ENCODE results near the gene HMG20A. TPM values are rescaled to one million over a fixed set of nuclear protein-coding genes. Genes with fewer than 3 reads are reported as not detected.
A peak's percentile ranks its signal among the peaks of the same experiment; 100 is the strongest.

HMG20A gene
- total and polyA plus RNA-seq, 2 of the 13 experiments (the other 11 are each of a cell fraction or from before 2014, with no cell fraction given), result 28.0 to 35.2 TPM

DNA sequence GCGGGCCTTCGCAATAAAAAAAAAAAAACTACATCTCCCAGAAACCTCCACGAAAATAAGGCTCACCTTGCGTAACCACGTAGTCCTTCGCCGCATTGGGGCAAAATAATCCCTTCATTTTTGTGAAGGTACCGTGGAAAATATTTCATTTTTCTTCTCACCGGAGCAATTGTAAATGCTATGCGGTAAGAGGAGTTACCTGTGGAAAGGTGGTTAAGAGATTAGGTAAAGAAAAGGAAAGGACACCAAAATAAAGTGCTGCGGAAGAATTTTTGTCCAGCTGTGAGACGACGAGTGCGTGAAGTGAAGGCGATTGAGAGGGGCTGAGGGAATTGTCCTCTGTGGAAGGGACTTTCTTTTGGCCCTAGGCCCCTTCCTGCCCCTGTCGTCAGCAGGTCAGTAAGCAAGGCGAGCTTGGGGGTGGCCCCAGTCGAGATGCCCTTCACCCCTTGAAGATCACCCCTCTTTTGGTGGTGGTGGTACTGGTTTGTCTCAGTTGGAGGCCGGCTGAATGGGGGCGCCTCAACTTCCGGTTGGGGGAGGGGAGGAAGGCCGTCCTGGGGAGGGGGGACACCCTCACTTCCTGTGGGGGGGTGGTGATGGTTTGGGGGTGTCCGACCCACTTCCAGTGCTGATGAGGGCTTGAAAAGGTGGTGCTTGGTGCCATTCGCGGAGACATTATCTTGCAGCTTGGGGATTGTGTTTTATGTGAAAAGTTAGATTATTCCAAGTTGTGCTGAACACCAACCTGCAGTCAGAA, at the start of gene HMG20A (continued):
- TF ChIP-seq, protein P1, sequence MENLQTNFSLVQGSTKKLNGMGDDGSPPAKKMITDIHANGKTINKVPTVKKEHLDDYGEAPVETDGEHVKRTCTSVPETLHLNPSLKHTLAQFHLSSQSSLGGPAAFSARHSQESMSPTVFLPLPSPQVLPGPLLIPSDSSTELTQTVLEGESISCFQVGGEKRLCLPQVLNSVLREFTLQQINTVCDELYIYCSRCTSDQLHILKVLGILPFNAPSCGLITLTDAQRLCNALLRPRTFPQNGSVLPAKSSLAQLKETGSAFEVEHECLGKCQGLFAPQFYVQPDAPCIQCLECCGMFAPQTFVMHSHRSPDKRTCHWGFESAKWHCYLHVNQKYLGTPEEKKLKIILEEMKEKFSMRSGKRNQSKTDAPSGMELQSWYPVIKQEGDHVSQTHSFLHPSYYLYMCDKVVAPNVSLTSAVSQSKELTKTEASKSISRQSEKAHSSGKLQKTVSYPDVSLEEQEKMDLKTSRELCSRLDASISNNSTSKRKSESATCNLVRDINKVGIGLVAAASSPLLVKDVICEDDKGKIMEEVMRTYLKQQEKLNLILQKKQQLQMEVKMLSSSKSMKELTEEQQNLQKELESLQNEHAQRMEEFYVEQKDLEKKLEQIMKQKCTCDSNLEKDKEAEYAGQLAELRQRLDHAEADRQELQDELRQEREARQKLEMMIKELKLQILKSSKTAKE (CRISPR knock-in tag; IDR thresholded peaks at IDR 0.05; ENCODE audit: borderline replicate concordance), result no peak
- TF ChIP-seq ZNF468 (CRISPR knock-in tag; IDR thresholded peaks at IDR 0.05) (no peak), MAF1 (CRISPR knock-in tag; IDR thresholded peaks at IDR 0.05; ENCODE audit: borderline replicate concordance) (no peak), HOXA5 (CRISPR knock-in tag; IDR thresholded peaks at IDR 0.05) (0 out of 2 replicates have a peak, but pooled peaks have one; percentile 46), SUZ12 (IDR thresholded peaks at IDR 0.05; ENCODE audit: low read depth, low read length) (peak; percentile 54), MTA1 (CRISPR knock-in tag; IDR thresholded peaks at IDR 0.05; ENCODE audit: borderline replicate concordance) (peak; percentile 83; the same call in 1 of the 2 replicates), ZNF180 (CRISPR knock-in tag; IDR thresholded peaks at IDR 0.05; ENCODE audit: borderline replicate concordance, low read depth) (no peak), CCAR2 (optimal IDR thresholded peaks at IDR 0.05; ENCODE audit: low read depth, low read length) (no peak), ATF1 (CRISPR knock-in tag; IDR thresholded peaks at IDR 0.05) (peak; percentile 92), ZNF432 (CRISPR knock-in tag; IDR thresholded peaks at IDR 0.05; ENCODE audit: borderline replicate concordance) (no peak), HDAC1 (CRISPR knock-in tag; IDR thresholded peaks at IDR 0.05) (peak; percentile 37; the same call in 1 of the 2 replicates), CC2D1A (CRISPR knock-in tag; IDR thresholded peaks at IDR 0.05) (no peak)
- TF ChIP-seq, protein P2, sequence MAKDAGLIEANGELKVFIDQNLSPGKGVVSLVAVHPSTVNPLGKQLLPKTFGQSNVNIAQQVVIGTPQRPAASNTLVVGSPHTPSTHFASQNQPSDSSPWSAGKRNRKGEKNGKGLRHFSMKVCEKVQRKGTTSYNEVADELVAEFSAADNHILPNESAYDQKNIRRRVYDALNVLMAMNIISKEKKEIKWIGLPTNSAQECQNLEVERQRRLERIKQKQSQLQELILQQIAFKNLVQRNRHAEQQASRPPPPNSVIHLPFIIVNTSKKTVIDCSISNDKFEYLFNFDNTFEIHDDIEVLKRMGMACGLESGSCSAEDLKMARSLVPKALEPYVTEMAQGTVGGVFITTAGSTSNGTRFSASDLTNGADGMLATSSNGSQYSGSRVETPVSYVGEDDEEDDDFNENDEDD (CRISPR knock-in tag; IDR thresholded peaks at IDR 0.05; ENCODE audit: borderline replicate concordance), result 0 out of 2 replicates have a peak, but pooled peaks have one; percentile 17
- TF ChIP-seq, protein P3, sequence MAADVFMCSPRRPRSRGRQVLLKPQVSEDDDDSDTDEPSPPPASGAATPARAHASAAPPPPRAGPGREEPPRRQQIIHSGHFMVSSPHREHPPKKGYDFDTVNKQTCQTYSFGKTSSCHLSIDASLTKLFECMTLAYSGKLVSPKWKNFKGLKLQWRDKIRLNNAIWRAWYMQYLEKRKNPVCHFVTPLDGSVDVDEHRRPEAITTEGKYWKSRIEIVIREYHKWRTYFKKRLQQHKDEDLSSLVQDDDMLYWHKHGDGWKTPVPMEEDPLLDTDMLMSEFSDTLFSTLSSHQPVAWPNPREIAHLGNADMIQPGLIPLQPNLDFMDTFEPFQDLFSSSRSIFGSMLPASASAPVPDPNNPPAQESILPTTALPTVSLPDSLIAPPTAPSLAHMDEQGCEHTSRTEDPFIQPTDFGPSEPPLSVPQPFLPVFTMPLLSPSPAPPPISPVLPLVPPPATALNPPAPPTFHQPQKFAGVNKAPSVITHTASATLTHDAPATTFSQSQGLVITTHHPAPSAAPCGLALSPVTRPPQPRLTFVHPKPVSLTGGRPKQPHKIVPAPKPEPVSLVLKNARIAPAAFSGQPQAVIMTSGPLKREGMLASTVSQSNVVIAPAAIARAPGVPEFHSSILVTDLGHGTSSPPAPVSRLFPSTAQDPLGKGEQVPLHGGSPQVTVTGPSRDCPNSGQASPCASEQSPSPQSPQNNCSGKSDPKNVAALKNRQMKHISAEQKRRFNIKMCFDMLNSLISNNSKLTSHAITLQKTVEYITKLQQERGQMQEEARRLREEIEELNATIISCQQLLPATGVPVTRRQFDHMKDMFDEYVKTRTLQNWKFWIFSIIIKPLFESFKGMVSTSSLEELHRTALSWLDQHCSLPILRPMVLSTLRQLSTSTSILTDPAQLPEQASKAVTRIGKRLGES (CRISPR knock-in tag; IDR thresholded peaks at IDR 0.05; ENCODE audit: borderline replicate concordance), result no peak
- TF ChIP-seq, protein P4, sequence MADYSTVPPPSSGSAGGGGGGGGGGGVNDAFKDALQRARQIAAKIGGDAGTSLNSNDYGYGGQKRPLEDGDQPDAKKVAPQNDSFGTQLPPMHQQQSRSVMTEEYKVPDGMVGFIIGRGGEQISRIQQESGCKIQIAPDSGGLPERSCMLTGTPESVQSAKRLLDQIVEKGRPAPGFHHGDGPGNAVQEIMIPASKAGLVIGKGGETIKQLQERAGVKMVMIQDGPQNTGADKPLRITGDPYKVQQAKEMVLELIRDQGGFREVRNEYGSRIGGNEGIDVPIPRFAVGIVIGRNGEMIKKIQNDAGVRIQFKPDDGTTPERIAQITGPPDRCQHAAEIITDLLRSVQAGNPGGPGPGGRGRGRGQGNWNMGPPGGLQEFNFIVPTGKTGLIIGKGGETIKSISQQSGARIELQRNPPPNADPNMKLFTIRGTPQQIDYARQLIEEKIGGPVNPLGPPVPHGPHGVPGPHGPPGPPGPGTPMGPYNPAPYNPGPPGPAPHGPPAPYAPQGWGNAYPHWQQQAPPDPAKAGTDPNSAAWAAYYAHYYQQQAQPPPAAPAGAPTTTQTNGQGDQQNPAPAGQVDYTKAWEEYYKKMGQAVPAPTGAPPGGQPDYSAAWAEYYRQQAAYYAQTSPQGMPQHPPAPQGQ (CRISPR knock-in tag; IDR thresholded peaks at IDR 0.05; ENCODE audit: borderline replicate concordance), result no peak
- TF ChIP-seq, protein P5, sequence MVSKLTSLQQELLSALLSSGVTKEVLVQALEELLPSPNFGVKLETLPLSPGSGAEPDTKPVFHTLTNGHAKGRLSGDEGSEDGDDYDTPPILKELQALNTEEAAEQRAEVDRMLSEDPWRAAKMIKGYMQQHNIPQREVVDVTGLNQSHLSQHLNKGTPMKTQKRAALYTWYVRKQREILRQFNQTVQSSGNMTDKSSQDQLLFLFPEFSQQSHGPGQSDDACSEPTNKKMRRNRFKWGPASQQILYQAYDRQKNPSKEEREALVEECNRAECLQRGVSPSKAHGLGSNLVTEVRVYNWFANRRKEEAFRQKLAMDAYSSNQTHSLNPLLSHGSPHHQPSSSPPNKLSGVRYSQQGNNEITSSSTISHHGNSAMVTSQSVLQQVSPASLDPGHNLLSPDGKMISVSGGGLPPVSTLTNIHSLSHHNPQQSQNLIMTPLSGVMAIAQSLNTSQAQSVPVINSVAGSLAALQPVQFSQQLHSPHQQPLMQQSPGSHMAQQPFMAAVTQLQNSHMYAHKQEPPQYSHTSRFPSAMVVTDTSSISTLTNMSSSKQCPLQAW (CRISPR knock-in tag; IDR thresholded peaks at IDR 0.05), result no peak
- TF ChIP-seq, protein P6, sequence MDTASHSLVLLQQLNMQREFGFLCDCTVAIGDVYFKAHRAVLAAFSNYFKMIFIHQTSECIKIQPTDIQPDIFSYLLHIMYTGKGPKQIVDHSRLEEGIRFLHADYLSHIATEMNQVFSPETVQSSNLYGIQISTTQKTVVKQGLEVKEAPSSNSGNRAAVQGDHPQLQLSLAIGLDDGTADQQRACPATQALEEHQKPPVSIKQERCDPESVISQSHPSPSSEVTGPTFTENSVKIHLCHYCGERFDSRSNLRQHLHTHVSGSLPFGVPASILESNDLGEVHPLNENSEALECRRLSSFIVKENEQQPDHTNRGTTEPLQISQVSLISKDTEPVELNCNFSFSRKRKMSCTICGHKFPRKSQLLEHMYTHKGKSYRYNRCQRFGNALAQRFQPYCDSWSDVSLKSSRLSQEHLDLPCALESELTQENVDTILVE (CRISPR knock-in tag; IDR thresholded peaks at IDR 0.05), result no peak

Data from HepG2 (cell line).